RWPE1 (cell line): ENCODE data around the gene FOXA3.

Source experiments
- CTCF ChIA-PET: fragments of 350-600 bp; sonication (Branson Sonifier 250); formaldehyde crosslinking; extraction: SDS; loops from one replicate; lab custom pipeline; 2021; lab: Yijun Ruan, JAX
- POLR2A ChIA-PET: fragments of 400-600 bp; formaldehyde crosslinking; extraction: SDS; loops from one replicate; lab custom pipeline; 2020; ENCODE audit warnings: antibody characterized with exemption; ENCODE audit not compliant: low non-redundant PET; lab: Yijun Ruan, JAX
- DNase-seq: peaks from one replicate; pipeline ENCODE4 v3.0.0; 2012; ENCODE audit warnings: low spot score
- H3K27ac ChIP-seq: fragments of 450-650 bp; 2 replicates; pipeline ENCODE4 v1.5.1; 2017
- CTCF ChIP-seq: fragments of 450-650 bp; conservative IDR thresholded peaks from 2 replicates; pipeline ENCODE4 v1.5.1; 2017; ENCODE audit warnings: low read depth, mild to moderate bottlenecking

FOXA3 gene

GRCh38 chr19:45827459-45828093 lies 36.5 kb upstream of the FOXA3 start:
- TF ChIP-seq CTCF = no peak
- ChIA-PET POLR2A (no interaction called here), CTCF (interaction anchor here (4.5 kb wide), 1 partner anchor 10 kb away, joined by 20 read pairs; no protein-coding TSS in a partner anchor)
- no peak for DNase-seq
- peak overlapping the region; percentile 73; the same call in 1 of the 2 replicates for H3K27ac ChIP-seq

GRCh38 chr19:45828523-45828922 lies 35.6 kb upstream of the FOXA3 start:
- CTCF ChIA-PET = interaction anchor here (4.5 kb wide), 1 partner anchor 11 kb away, joined by 20 read pairs; no protein-coding TSS in a partner anchor
- POLR2A ChIA-PET = interaction anchor here (0.5 kb wide), 1 partner anchor 46 kb away, joined by 5 read pairs; the partner anchor contains the start of gene DMPK
- TF ChIP-seq CTCF = no peak
- H3K27ac ChIP-seq = no peak overlapping the region
- DNase-seq = no peak

GRCh38 chr19:45828945-45829344 lies 35.2 kb upstream of the FOXA3 start:
- TF ChIP-seq CTCF = no peak
- ChIA-PET POLR2A (interaction anchor here (0.5 kb wide), 1 partner anchor 46 kb away, joined by 5 read pairs; the partner anchor contains the start of gene DMPK), CTCF (interaction anchor here (4.5 kb wide), 1 partner anchor 12 kb away, joined by 20 read pairs; no protein-coding TSS in a partner anchor)
- no peak overlapping the region for H3K27ac ChIP-seq
- no peak for DNase-seq

GRCh38 chr19:45834970-45835369 lies 29.2 kb upstream of the FOXA3 start:
- CTCF ChIA-PET = interaction anchor here (0.6 to 1.0 kb wide), 2 partner anchors 18 to 177 kb away, joined by 3 to 4 read pairs; no protein-coding TSS in a partner anchor
- no peak for TF ChIP-seq CTCF
- no peak for DNase-seq

GRCh38 chr19:45842198-45842597 lies 21.9 kb upstream of the FOXA3 start:
- CTCF ChIA-PET = interaction anchor here (1.0 kb wide), 1 partner anchor 186 kb away, joined by 3 read pairs; no protein-coding TSS in a partner anchor
- H3K27ac ChIP-seq = no peak overlapping the region
- POLR2A ChIA-PET = no interaction called here
- TF ChIP-seq CTCF = no peak
- DNase-seq = no peak

More at GRCh38 chr19:45834970-45835369, 29.2 kb upstream of the FOXA3 start:
- POLR2A ChIA-PET = no interaction called here
- peak overlapping the region; percentile 13; the same call in 1 of the 2 replicates for H3K27ac ChIP-seq

GRCh38 chr19:45847663-45848062 lies 16.5 kb upstream of the FOXA3 start:
- H3K27ac ChIP-seq = no peak overlapping the region
- no peak for DNase-seq
- TF ChIP-seq CTCF = no peak
- ChIA-PET POLR2A (no interaction called here), CTCF (interaction anchor here (0.6 to 1.6 kb wide), 2 partner anchors 11 to 30 kb away, joined by 3 to 4 read pairs; no protein-coding TSS in a partner anchor)
